ENCODE measurements around the gene CLDN14.

The CLDN14 gene, protein sequence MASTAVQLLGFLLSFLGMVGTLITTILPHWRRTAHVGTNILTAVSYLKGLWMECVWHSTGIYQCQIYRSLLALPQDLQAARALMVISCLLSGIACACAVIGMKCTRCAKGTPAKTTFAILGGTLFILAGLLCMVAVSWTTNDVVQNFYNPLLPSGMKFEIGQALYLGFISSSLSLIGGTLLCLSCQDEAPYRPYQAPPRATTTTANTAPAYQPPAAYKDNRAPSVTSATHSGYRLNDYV

DNA sequence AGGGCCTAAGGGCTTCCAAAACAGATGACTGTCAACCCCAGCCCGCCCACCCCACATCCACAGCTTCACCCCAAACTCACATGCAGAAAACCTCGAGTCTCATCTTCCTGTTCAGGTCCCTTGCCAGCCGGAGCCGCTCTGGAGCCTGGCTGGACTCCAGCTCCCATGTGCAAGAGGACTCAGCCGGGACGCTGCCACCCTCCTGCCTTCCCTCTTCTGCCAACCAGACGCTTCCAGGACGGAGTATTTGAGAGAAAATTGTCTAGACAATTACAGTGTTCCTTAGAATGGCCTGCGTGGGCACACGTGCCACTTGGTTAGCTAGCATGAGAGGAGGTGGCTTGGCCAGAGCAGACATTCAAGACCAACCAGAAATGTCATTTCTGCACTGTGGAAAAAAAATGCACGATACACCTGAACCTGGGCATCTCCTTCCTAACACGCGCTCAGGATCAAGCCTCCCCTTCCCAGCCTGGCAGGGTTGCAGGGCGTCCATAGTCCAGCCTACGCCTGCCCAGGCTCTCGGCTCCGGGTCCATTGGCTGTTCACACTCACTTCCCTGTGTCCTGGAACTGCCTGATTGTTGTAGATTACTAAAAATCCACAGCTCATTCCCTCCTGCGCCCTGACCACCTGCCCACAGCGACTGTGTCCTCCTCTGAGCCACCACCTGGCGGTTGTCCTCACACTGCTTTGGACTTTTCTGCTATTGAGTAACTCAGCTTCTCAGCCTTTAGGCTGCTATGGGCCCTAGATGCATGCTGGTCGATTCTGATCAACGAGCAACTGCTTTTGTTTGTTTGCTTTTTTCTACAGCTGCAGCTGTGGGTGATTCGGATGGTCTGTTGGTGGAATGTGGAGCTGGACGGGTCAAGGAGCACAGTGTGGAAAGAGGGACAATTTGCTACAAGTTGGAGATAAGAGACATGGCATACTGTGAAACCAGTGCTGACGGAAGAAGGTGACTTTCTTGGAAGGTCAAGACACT, at the start of gene CLDN14:
Gene CLDN14 (minus strand): TSS at position 708 of the 988 bp plus-strand sequence. CDS start 18,427 bp downstream, outside the sequence.
- peak in 1 of 14 donors; percentile 37 for DNase-seq

DNA sequence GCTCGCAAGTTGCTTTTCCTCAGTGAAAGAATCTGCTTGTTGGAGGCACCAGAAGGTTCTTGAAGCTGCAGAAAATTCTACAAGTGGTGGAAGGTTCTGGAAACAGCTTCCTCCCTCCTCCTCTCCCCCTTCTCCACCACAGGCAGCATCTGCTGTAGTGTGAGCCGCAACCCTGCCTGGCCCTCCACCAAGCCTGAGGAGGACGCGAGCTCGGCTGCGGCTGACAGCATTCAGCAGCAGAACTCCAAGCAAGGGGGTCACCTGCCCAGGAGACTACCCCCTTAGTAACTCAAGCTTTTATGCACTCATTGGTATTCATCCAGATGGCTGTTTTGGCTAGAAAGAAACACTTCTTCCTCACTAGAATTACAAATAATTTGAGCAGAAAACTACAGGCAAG, 48.8 kb upstream of the CLDN14 start:
- no peak for DNase-seq

DNA sequence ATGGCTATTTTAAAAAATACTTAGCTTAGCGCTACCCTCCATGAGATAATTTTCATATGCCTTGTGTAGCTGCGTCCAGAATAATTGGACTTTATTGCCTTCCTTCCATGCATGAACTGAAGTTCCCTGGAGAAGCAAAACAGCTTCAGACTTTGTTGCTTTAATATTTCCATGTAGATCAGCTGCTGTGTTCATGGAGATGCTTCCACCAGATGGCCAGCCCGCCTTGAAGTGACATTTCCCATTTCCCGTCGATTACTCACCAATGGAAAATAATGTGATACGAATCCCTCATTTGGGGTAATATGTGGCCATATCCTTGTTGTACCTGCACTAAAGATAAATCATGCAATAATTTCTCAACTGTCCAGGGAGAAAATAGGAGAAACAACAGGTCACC, 47.4 kb upstream of the CLDN14 start:
- no peak for DNase-seq

DNA sequence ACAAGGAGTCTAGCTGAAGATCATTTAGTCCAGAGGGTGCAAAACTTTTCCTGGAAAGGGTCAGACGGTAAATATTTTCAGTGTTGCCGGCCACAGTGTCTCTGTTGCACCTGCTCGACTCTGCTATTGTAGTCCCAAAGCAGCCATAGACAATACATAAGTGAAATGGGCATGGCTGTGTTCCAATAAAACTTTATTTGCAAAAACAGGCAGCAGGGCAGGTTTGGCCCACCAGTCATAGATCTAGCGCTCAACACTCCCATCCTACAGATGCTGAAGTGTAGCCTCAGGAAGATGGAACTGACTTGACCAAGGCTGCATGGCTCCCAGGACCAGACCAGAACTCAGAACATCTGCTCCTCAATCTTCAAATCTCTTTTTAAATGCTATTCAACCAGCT, 46.2 kb upstream of the CLDN14 start:
- no peak for DNase-seq

DNA sequence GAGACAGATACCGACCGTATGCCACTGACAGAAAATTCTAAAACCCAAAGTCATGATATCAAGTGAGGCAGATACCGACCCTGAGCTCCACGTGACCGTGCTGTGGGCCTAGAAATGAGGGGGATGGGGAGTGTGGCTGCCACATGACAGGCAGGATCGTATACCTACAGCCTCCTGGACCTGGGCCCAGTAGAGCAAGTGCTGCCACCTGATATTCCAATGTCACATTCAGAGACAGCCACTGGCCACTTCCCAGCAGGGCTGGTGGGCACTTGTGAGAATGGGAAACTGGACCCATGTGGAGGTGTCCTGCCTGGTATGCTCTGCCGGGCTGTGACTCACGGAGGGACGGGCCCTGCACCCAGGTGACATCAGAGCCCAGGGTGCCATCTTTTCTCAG, 44.6 kb upstream of the CLDN14 start:
- no peak for DNase-seq

DNA sequence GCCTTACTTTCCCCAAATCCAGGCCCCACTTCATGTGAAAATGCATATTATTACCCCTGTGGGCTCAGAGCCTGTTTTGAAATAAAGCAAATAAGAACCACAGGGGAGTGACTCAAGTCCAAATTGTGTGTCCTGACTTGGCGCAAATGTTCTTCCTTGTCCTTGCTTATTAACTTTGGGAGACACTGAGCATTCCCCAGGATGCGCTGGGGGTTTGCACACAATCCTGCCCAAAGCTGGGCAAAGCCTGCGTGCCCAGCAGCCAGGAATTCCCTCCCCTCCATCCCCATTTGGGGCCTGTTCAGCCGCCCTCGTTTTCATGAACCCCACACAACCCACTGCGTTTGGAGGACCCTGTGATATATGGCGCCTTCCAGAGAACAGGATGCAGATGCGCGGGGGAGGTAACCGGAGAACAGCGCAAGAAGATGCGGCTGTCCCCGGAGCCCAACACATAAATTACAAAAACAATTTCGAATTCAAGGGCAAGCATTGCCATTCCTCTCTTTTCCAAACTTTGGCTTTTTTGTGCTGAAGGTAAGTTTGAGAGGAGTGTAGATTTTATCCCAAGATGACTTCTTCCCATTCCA, 42.4 kb upstream of the CLDN14 start:
- no peak for DNase-seq

DNA sequence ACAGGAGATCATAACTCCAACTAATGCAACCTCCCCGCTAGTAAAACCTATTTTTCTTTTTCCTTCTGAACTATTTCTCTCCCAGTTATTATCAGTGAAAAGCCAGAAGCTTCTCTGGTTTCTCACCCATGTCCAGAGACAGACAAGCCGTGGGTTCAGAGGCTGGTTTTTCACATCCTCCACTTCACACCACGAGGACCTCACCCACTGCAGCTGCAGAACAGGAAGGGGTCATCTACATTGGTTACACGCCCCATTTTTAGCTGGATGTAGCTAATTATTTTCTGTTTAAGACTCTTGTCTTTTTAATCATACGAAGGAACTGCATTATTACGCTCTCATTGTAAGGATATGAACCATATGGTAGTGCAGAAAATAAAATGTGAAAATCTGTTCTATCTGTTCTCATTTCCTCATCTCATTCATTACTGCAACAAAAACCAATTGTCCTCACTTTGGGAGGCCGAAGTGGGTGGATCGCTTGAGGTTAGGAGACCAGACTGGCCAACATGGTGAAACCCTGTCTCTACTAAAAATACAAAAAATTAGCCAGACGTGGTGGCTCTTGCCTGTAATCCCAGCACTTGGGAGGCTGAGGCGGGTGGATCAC, 39.1 kb upstream of the CLDN14 start:
- no peak for DNase-seq

DNA sequence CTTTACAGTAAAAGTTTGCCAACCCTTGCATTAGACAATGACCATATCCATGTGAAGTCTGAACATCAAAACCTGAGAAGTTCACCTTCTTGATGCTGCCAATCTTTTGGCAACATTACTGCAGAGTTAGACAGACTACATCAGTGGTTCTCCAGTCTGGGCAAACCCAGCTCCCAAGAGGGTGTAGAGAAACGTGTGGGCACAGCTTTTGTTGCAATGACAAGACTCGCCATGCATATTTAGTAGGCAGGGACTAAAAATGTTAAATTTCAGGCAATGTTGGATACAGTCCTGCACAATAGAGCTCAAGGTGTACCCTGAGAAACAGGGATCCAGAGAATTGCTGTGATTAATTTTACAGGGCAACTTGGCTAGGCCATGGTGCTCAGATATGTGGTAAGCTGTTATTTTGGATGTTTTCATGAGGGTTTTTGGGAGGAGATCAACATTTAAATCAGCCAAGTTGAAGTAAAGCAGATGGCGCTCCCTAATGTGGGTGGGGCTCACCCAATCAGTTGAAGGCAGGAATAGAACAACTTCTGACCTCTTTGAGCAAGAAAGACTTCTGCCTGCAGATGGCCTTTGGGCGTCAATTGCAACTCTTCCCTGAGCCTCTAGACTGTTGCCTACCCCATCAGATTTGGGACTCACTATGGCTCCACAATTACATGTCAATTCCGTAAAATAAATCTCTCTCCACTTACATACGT, 37.6 kb upstream of the CLDN14 start:
- no peak for DNase-seq

DNA sequence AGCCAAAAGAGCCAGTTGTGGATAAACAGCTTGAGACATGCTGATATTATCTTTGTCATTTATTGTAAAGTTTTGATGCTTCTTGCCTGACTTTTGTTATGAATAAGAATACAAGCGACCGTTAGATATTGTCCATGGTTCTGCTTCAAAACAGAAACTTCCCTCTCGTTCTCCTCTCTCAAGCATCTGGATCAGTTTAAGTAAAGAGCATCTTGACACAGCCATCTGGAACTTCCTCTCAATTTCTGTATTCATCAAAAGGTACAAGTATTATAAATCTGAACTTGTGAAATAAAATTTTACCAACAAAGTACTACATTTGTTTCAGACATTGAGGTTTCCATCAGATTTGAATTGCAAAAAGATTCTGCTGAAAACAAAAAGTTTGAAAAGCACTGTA, 36.4 kb upstream of the CLDN14 start:
- no peak for DNase-seq

DNA sequence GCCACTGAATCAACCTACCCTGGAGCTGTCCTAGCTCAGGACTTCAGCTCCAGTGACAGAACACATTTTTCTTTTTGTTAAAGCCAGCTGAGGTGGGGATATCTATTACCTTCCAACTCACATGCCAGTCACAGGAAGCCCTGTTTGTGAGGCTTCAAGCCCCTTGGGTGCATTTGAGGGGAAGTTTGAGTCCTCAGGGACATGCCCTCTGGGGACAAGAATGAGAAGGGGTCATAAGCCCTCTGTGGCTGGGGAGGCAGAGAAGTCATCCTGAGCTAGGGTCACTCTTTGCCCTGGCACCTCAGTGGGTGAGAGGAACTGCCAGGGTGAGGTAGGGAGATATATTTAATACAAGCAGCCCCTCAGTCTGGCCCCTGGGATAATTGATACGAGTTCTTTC, 33.5 kb upstream of the CLDN14 start:
- no peak for DNase-seq

DNA sequence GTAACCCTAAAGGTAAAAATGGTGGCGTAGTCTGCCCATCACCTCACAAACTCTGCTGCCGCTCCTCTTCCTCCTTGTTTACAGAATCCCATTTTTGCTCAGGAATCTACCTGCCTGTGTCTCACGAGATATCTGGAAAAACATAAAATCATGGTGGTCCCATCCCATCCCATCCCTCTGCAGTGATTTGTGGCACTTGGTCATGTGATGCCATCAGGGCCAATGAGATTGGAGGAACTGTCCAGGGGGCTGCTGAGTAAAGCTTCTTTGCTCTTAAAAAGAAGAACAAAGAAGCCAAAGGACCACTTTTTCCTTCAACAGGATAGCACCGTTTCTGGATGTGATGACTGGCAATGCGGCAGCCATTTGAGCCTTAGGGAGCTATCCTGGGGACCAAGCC, 33.0 kb upstream of the CLDN14 start:
- DNase-seq: no peak

DNA sequence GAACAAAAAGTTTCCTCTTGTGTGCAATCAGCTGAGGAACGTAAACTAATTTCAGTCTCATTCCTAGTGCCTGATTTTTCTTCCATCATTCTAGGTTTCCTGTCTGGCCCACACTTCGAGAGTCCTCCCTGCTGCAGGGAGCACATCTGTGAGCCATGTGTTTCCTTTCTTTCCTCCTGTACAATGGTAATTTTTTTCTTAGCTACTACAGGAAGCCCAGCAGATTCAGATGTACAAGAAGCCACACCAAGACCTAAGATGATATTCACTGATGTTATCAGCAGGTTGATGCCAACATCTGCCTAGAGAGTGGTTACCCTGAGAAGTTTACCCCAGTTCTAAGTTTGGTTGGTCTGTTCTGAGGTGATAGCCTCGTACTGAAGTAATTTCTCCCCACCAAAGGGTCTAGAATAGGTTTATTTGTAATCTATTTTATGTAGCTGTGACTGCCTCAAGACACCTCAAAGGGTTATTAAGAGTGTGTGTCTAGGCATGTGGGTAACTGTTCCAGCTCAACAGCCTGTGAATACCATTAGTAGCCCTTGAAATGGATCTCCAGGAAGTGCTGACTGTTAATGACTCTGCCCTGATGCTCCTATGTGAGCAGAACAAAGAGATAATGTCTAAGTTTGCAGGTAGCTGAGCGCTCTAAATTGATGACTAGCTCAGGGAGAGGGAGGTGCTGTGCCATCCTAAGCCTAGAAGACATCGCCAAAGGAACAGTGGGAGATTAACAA, 31.7 kb upstream of the CLDN14 start:
- DNase-seq: no peak

DNA sequence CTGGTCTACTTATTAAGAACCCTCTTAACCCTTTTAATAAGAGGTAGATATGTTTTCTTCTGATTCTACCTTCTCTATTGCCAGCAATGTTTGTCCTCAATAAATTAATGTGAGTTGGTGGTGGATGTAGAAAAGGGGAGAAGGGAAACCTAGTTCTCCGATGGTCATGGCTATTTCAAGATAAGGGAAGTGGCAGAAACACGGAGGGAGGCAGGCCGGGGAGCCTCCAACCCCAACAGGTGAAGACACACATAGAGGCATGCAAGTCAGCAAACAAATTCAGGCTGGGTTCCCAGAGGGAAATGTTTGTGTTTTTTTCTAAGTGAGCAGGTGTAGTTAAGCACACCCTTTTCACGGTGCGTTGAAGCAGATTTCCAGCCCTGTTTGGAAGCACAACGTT, 31.0 kb upstream of the CLDN14 start:
- no peak for DNase-seq

DNA sequence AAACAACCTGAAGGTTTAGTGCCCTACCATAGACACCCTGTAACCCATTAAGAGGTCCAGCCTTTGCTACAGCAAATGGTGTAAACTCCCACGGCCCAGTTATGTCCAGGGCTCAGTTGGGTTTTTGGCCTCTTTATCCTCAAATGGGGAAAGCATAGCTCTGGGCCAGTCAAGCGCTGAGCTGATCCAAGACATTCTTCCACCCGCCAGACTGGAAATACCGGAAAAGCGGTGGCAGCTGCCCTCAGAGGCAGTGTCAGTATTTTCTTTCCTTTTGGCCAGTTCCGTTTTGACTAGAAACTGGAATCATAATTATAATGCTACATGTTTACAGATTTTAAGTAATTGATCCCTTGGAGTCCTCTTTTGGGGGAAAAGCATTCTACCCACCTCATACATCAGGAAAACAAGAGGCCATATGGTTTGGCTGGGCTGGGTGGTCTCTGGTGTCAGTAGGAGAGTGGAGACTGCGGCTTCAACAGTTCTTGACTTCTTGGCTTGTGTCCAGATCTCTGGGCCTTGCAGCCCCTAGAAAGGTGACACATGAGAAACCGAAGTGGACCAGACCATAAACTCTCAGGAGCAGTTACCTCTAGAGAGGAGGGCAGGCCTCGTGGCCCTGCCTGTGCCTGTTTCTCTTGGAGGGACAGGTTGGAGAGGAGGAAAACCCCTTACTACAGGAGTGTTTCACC, 30.2 kb upstream of the CLDN14 start:
- DNase-seq: no peak

DNA sequence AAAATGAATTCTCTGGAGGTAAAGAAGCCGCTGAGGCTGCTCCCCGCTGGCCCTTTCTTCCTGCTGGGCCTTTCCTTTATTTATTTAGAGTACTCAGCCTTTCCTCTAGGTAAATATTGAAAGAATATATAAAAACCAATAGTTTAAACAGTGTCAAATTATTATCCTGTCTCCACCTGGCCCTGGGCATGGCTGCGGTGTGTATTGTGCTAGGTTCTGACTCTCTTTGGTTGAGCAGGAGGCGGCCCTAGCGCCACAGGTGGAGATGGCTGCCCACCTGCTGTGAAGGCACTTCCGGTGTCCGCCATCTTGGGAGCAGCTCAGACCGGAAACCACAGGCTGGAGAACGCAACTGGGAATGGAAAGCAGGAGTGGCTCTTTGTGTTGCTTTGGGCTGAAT, 29.0 kb upstream of the CLDN14 start:
- no peak for DNase-seq

DNA sequence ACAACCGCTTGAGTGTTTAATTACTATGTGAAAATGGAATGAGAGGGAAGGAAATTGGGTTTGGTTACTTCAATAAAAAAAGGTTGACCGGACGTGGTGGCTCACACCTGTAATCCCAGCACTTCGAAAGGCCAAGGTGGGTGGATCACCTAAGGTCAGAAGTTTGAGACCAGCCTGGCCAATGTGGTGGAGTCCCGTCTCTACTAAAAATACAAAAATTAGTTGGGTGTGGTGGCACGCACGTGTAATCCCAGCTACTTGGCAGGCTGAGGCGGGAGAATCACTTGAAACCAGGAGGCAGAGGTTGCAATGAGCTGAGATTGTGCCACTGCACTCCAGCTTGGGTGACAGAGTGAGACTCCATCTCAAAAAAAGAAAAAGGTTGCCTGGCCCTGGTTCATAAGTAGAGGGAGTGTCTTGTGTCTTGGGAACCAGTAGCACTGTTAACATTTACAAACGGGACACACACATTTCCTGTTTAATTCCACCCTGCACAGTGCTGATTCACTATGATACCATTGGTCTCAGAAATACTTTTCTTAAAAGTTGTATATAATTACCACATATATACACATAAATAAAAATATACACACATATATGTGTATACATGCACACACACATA, 27.6 kb upstream of the CLDN14 start:
- no peak for DNase-seq

DNA sequence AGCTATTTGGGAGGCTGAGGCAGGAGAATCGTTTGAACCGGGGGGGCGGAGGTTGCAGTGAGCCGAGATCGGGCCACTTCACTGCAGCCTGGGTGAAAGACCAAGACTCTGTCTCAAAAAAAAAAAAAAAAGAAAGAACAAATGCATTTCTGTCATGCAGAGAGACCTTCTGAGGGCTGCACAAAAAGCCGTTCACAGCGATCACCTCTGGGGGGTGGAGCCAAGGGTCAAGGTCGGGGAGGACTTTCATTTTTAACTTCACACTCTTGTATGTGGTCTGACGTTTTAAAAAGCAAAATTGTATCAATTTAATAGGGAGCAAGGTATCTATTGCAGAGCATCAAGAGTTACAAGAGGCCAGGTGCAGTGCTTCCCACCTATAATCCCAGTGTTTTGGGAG, 26.6 kb upstream of the CLDN14 start:
- no peak for DNase-seq

DNA sequence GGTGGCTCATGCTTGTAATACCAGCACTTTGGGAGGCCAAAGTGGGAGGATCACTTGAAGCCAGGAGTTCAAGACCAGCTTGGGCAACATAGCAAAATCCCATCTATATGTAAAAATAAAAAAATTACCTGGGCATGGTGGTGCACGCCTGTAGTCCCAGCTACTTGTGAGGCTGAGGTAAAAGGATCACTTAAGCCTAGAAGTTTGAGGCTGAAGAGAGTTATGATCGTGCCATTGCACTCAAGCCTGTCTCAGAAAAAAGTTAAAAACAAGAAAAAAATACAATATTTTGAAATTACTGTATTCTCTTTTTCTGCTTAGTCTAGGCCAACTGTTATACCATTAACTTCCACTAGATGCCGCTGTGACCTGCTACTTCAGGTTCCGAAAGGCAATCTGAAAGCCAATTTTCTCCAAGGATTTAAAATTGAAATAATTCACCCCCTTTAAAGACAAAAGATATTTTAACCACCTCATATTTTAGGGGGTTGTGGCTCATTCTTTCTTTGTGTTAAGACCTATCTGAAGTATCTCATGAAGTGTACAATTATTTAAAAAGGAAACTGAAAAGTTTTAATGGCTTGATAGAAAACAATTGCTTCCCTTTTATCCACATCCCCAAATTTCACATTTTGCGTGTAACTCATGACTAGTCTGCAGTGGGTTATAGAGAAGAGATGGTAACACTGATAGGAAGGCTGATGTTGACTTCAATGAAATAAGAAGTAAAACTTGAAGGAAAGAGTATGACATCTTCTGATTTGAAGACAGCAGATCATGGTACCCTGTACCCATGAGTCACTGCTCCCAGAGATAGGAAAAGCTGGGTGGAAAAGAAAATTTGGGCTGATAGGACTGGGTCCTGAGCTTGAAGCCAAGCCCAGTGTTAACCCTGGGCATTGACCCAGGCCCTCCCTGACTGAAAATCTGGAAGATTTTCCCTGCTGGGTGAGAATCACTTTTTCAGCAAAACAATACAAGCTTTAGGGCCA, 24.4 kb upstream of the CLDN14 start:
- peak in 3 of 14 donors; percentile 1 to 10 (median 5) for DNase-seq

DNA sequence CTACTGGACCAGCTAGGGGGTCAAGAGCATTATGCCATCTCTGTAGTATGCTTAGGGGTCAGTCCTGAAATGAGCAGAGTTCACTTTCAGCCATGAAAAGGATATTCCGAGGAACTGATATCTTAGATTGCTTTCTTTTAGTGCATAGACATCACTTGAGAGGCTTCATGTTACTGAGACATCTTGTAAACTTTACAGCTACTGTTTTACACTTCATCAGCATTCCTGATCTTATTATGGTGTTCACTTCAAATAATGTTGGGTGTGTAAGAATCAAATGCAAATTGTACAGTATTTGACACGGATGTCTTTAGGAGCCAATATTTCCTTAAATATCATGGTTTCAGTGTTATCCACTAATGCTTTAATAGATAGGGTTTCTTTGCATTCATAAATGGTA, 22.4 kb upstream of the CLDN14 start:
- DNase-seq: no peak

All from C1 segment of cervical spinal cord (tissue), 14 donors.